SK-N-SH (cell line): ENCODE measurements around the gene MYOT. TPM values are rescaled to one million over a fixed set of nuclear protein-coding genes. Genes with fewer than 3 reads are reported as not detected.

Experiments
- CTCF ChIA-PET: fragments of 300-600, 350-600 bp; formaldehyde crosslinking; extraction: SDS; loops from one replicate; lab custom pipeline; 2021; lab: Yijun Ruan, JAX
- POLR2A ChIA-PET: fragments of 350-600 bp; sonication (Branson Sonifier 250); formaldehyde crosslinking; extraction: SDS; loops from one replicate; lab custom pipeline; 2020; ENCODE audit warnings: antibody characterized with exemption, inconsistent platforms; lab: Yijun Ruan, JAX
- DNase-seq: peaks from one replicate; pipeline ENCODE4 v3.0.0; 2012
- H2AFZ ChIP-seq: fragments of 200-600 bp; sonication (generic); 2 replicates; pipeline ENCODE4 v1.8.1; 2016; ENCODE audit warnings: antibody characterized with exemption, mild to moderate bottlenecking, low read depth
- H3F3A ChIP-seq: fragments of 200-600 bp; sonication (generic); replicated peaks from 2 replicates; pipeline ENCODE3; 2016; ENCODE audit warnings: antibody characterized with exemption, mild to moderate bottlenecking; ENCODE audit not compliant: insufficient read depth
- H3K27ac ChIP-seq, 2 experiments: fragments of 200-500 bp in 1 of 2; fragments of 200-600 bp in 1 of 2; sonication (Bioruptor generic) in 1 of 2; sonication (generic), shearing (Covaris generic) in 1 of 2; 2 replicates each; pipeline versions ENCODE4 v1.5.1 to v1.6.1; 2014 to 2016; ENCODE audit warnings: low read depth in 2 of 2, inconsistent platforms in 1 of 2, low read length in 1 of 2, mild to moderate bottlenecking in 1 of 2, mixed read lengths in 1 of 2
- H3K27me3 ChIP-seq: fragments of 200-600 bp; sonication (generic), shearing (Covaris generic); 2 replicates; pipeline ENCODE4 v1.6.1; 2016; ENCODE audit warnings: mixed run types; ENCODE audit not compliant: insufficient read depth
- H3K36me3 ChIP-seq, 2 experiments: fragments of 200-500 bp in 1 of 2; fragments of 200-600 bp in 1 of 2; sonication (Bioruptor generic) in 1 of 2; sonication (generic) in 1 of 2; replicated peaks in 1 of 2; 2 replicates each; pipeline versions ENCODE3 to v1.5.1; 2014 to 2016; ENCODE audit warnings: low read length in 1 of 2, mild to moderate bottlenecking in 1 of 2; ENCODE audit not compliant: insufficient read depth in 2 of 2, control insufficient read depth in 1 of 2
- H3K4me1 ChIP-seq, 2 experiments: fragments of 200-500 bp in 1 of 2; fragments of 200-600 bp in 1 of 2; sonication (Bioruptor generic) in 1 of 2; sonication (generic), shearing (Covaris generic) in 1 of 2; 2 replicates each; pipeline versions ENCODE4 v1.5.1 to v1.6.1; 2014 to 2016; ENCODE audit warnings: low read depth in 1 of 2, low read length in 1 of 2, mixed run types in 1 of 2; ENCODE audit not compliant: insufficient read depth in 2 of 2, control insufficient read depth in 1 of 2
- H3K4me2 ChIP-seq: fragments of 200-600 bp; sonication (generic), shearing (Covaris generic); 2 replicates; pipeline ENCODE4 v1.6.1; 2017; ENCODE audit warnings: mixed run types
- H3K4me3 ChIP-seq, 2 experiments: fragments of 200-500 bp in 1 of 2; fragments of 200-600 bp in 1 of 2; sonication (Bioruptor generic) in 1 of 2; sonication (generic), shearing (Covaris generic) in 1 of 2; 2 replicates each; pipeline versions ENCODE4 v1.5.1 to v1.8.1; 2014 to 2016; ENCODE audit warnings: low read depth in 2 of 2, inconsistent platforms in 1 of 2, low read length in 1 of 2, mild to moderate bottlenecking in 1 of 2, mixed read lengths in 1 of 2, moderate library complexity in 1 of 2
- H3K79me2 ChIP-seq: fragments of 200-600 bp; sonication (generic); 2 replicates; pipeline ENCODE4 v1.8.1; 2017; ENCODE audit warnings: mild to moderate bottlenecking; ENCODE audit not compliant: insufficient read depth
- H3K9ac ChIP-seq: fragments of 200-600 bp; sonication (generic); 2 replicates; pipeline ENCODE4 v1.6.1; 2017; ENCODE audit warnings: mixed run types
- H3K9me2 ChIP-seq: fragments of 200-600 bp; sonication (generic); 2 replicates; pipeline ENCODE4 v1.6.1; 2017; ENCODE audit warnings: mixed run types
- H3K9me3 ChIP-seq: fragments of 200-600 bp; sonication (generic); 2 replicates; pipeline ENCODE4 v1.6.1; 2017; ENCODE audit warnings: mixed run types, mild to moderate bottlenecking, moderate library complexity
- H4K20me1 ChIP-seq: fragments of 200-600 bp; sonication (generic); 2 replicates; pipeline ENCODE4 v1.6.1; 2017; ENCODE audit warnings: mild to moderate bottlenecking, mixed run types; ENCODE audit not compliant: insufficient read depth
- CHD2 ChIP-seq: fragments of 150-350 bp; IDR thresholded peaks from 2 replicates; pipeline ENCODE4 v1.6.1; 2018; ENCODE audit warnings: low read length; ENCODE audit not compliant: partially characterized antibody
- CTCF ChIP-seq: fragments of 200-600 bp; sonication (generic); IDR thresholded peaks from 2 replicates; pipeline ENCODE4 v1.6.1; 2017; ENCODE audit warnings: antibody characterized with exemption, mild to moderate bottlenecking, moderate library complexity
- EP300 ChIP-seq, 2 experiments: IDR thresholded peaks; 2 replicates each; pipeline versions ENCODE4 v1.4.0 to v1.6.1; 2012; ENCODE audit warnings: borderline replicate concordance in 1 of 2, low read depth in 1 of 2, low read length in 1 of 2
- EZH2phosphoT487 ChIP-seq: fragments of 200-600 bp; sonication (generic); IDR thresholded peaks from 2 replicates; pipeline ENCODE4 v1.6.1; 2017; ENCODE audit warnings: low read depth, mixed run types, mild to moderate bottlenecking, antibody characterized with exemption, moderate library complexity, borderline replicate concordance
- FOXJ3 ChIP-seq: sonication (generic); formaldehyde crosslinking; IDR thresholded peaks from 2 replicates; pipeline ENCODE4 v1.5.1; 2020; ENCODE audit warnings: mild to moderate bottlenecking, missing genetic modification reagents
- FOXM1 ChIP-seq: IDR thresholded peaks from 2 replicates; pipeline ENCODE4 v1.4.0; 2012; ENCODE audit warnings: low read depth, mild to moderate bottlenecking
- MAX ChIP-seq: IDR thresholded peaks from 2 replicates; pipeline ENCODE4 v1.4.0; 2012; ENCODE audit warnings: low read depth
- MEF2A ChIP-seq: IDR thresholded peaks from 2 replicates; pipeline ENCODE4 v1.4.0; 2012; ENCODE audit warnings: low read depth, borderline replicate concordance
- MXI1 ChIP-seq: IDR thresholded peaks from 2 replicates; pipeline ENCODE4 v1.6.1; 2012; ENCODE audit warnings: mild to moderate bottlenecking, low read depth, low read length, improper control_type of control experiment
- NFIC ChIP-seq: IDR thresholded peaks from 2 replicates; pipeline ENCODE4 v1.4.0; 2012; ENCODE audit warnings: borderline replicate concordance
- NRF1 ChIP-seq: IDR thresholded peaks from 2 replicates; pipeline ENCODE4 v1.6.1; 2012; ENCODE audit warnings: low read depth, mild to moderate bottlenecking, low read length
- PBX3 ChIP-seq: IDR thresholded peaks from 2 replicates; pipeline ENCODE4; 2012
- RCOR1 ChIP-seq: fragments of 150-350 bp; IDR thresholded peaks from 2 replicates; pipeline ENCODE4 v1.6.1; 2017; ENCODE audit warnings: antibody characterized with exemption, low read length
- REST ChIP-seq: IDR thresholded peaks from 2 replicates; pipeline ENCODE4 v1.6.1; 2012; ENCODE audit warnings: mild to moderate bottlenecking, low read depth, low read length, moderate library complexity
- RXRA ChIP-seq: IDR thresholded peaks from 2 replicates; pipeline ENCODE4 v1.4.0; 2012; ENCODE audit warnings: low read depth, mild to moderate bottlenecking, borderline replicate concordance
- SIN3A ChIP-seq: IDR thresholded peaks from 2 replicates; pipeline ENCODE4 v1.6.1; 2012; ENCODE audit warnings: low read depth, mild to moderate bottlenecking, low read length, moderate library complexity, borderline replicate concordance
- SMC3 ChIP-seq: IDR thresholded peaks from 2 replicates; pipeline ENCODE4 v1.6.1; 2012; ENCODE audit warnings: low read depth, low read length, improper control_type of control experiment
- TAF1 ChIP-seq: IDR thresholded peaks from 2 replicates; pipeline ENCODE4 v1.6.1; 2012; ENCODE audit warnings: low read depth, mild to moderate bottlenecking, low read length, moderate library complexity, borderline replicate concordance
- TEAD4 ChIP-seq: IDR thresholded peaks from 2 replicates; pipeline ENCODE4 v1.4.0; 2012; ENCODE audit warnings: mild to moderate bottlenecking, borderline replicate concordance; ENCODE audit not compliant: insufficient read depth
- USF1 ChIP-seq: IDR thresholded peaks from 2 replicates; pipeline ENCODE4 v1.4.0; 2012; ENCODE audit warnings: low read depth, borderline replicate concordance
- USF2 ChIP-seq: fragments of 150-350 bp; IDR thresholded peaks from 2 replicates; pipeline ENCODE4 v1.6.1; 2017; ENCODE audit warnings: antibody characterized with exemption, low read length, low read depth, borderline replicate concordance
- ZBTB33 ChIP-seq: IDR thresholded peaks from 2 replicates; pipeline ENCODE4 v1.4.0; 2012; ENCODE audit warnings: low read depth, borderline replicate concordance
- WGBS: methylation state at CpG from one replicate; pipeline ENCODE4 v1.1.6; 2017; ENCODE audit warnings: low lambda C conversion rate; 5-methylcytosine and 5-hydroxymethylcytosine counted together
- polyA plus RNA-seq, 3 experiments: library from polyadenylated mRNA; depleted of rRNA; stranded (reverse); fragments of >200 nt; gene quantifications; 2 replicates each; pipeline ENCODE4 v1.2.3, GENCODE V29; 2012

Gene MYOT
- polyA plus RNA-seq, 1 of the 3 experiments (the other 2 are of a cell fraction): 0.02 TPM

GRCh38 chr5:137833463-137833862 lies 34.2 kb upstream of the MYOT start:
- Histone ChIP-seq H3K9me2 (no peaks in the 10 kb centered on the region), H3K27me3 (no peaks in the 10 kb centered on the region), H3K9ac (no peak overlapping the region), H3K4me2 (peak overlapping the region; percentile 24; the same call in 1 of the 2 replicates), H3F3A (peaks cover 14% of the 10 kb centered on the region), H3K27ac (peak overlapping the region; percentile 56 to 61; a peak in 3 of 4 replicates), H3K4me1 (peaks cover 3 to 32% of the 10 kb centered on the region in 2 experiments; a peak in 3 of 4 replicates), H3K79me2 (no peaks in the 10 kb centered on the region), H3K9me3 (no peaks in the 10 kb centered on the region), H3K36me3 (no peaks in the 10 kb centered on the region), H3K4me3 (no peak overlapping the region), H4K20me1 (no peaks in the 10 kb centered on the region), H2AFZ (no peak overlapping the region)
- 0% methylated on average over 1 of the region's 1 CpG for WGBS
- no peak for DNase-seq
- ChIA-PET CTCF (interaction anchor here (1.1 kb wide), 1 partner anchor 55 kb away, joined by 5 read pairs; no protein-coding TSS in a partner anchor), POLR2A (no interaction called here)
- TF ChIP-seq MAX: peak; percentile 65; the same call in 1 of the 2 replicates
- TF ChIP-seq EP300 (IDR thresholded peaks at IDR 0.05; ENCODE audit: borderline replicate concordance in 1 of 2, low read depth in 1 of 2, low read length in 1 of 2): peak; percentile 81 to 91
- no peak for TF ChIP-seq EZH2phosphoT487
- TF ChIP-seq RXRA: peak; percentile 98
- no peak for TF ChIP-seq USF2
- peak; percentile 98 for TF ChIP-seq PBX3
- TF ChIP-seq FOXM1: peak; percentile 87
- no peak for TF ChIP-seq TAF1
- no peak for TF ChIP-seq CHD2
- TF ChIP-seq CTCF: no peak
- no peak for TF ChIP-seq RCOR1
- TF ChIP-seq SIN3A: peak; percentile 95
- TF ChIP-seq TEAD4: peak; percentile 91
- no peak for TF ChIP-seq NRF1
- peak; percentile 84; the same call in 1 of the 2 replicates for TF ChIP-seq MEF2A
- TF ChIP-seq NFIC: peak; percentile 84
- no peak for TF ChIP-seq FOXJ3 (CRISPR knock-in tag)
- peak; percentile 38; the same call in 1 of the 2 replicates for TF ChIP-seq REST
- peak; percentile 75; the same call in 1 of the 2 replicates for TF ChIP-seq ZBTB33
- no peak for TF ChIP-seq USF1
- no peak for TF ChIP-seq MXI1
- TF ChIP-seq SMC3: no peak
